Lower leg skin (tissue), 3 donors: Measurements from ENCODE around the gene AVP.

Experiments
- POLR2A ChIP-seq, 2 donors: fragments of 450-650 bp; IDR thresholded peaks; one replicate each; pipeline ENCODE4 v1.6.1; 2016 to 2017; ENCODE audit warnings: antibody characterized with exemption in 2 of 2, mild to moderate bottlenecking in 1 of 2, moderate library complexity in 1 of 2
- TF ChIP-seq, protein P1 (sequence below), 3 donors: fragments of 450-650 bp; IDR thresholded peaks; one replicate each; pipeline ENCODE4 v1.5.1; 2016; ENCODE audit warnings: antibody characterized with exemption in 3 of 3, mild to moderate bottlenecking in 3 of 3, moderate library complexity in 2 of 3

- TF ChIP-seq, protein P1, sequence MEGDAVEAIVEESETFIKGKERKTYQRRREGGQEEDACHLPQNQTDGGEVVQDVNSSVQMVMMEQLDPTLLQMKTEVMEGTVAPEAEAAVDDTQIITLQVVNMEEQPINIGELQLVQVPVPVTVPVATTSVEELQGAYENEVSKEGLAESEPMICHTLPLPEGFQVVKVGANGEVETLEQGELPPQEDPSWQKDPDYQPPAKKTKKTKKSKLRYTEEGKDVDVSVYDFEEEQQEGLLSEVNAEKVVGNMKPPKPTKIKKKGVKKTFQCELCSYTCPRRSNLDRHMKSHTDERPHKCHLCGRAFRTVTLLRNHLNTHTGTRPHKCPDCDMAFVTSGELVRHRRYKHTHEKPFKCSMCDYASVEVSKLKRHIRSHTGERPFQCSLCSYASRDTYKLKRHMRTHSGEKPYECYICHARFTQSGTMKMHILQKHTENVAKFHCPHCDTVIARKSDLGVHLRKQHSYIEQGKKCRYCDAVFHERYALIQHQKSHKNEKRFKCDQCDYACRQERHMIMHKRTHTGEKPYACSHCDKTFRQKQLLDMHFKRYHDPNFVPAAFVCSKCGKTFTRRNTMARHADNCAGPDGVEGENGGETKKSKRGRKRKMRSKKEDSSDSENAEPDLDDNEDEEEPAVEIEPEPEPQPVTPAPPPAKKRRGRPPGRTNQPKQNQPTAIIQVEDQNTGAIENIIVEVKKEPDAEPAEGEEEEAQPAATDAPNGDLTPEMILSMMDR (IDR thresholded peaks at IDR 0.05): no peak
- no peak for TF ChIP-seq POLR2A (IDR thresholded peaks at IDR 0.05)
Observed at GRCh38 chr20:3092611-3093379, 8.3 kb upstream of the AVP start.
